GM19099 (cell line): ENCODE measurements around the gene FGD3.

Experiments
- POLR2A ChIP-seq: IDR thresholded peaks from 3 replicates; pipeline ENCODE4 v1.6.1; 2011; ENCODE audit warnings: low read depth; ENCODE audit not compliant: insufficient read length; ENCODE audit errors: extremely low read depth

FGD3 gene

GRCh38 chr9:92949266-92949982, 2.1 kb downstream of the FGD3 start:
- TF ChIP-seq POLR2A = no peak

- TF ChIP-seq POLR2A = no peak
These were observed 3.1 kb downstream of the FGD3 start for GRCh38 chr9:92950359-92950955.

- no peak for TF ChIP-seq POLR2A
These were observed 5.7 kb downstream of the FGD3 start for GRCh38 chr9:92952906-92953610.

- TF ChIP-seq POLR2A = no peak
These were observed 6.9 kb downstream of the FGD3 start for GRCh38 chr9:92954049-92954861.

- no peak for TF ChIP-seq POLR2A
These were observed 7.6 kb downstream of the FGD3 start for GRCh38 chr9:92954886-92955285.

- no peak for TF ChIP-seq POLR2A
These were observed 13.4 kb downstream of the FGD3 start for GRCh38 chr9:92960561-92961290.

- no peak for TF ChIP-seq POLR2A
These were observed 14.4 kb downstream of the FGD3 start for GRCh38 chr9:92961627-92962302.

- no peak for TF ChIP-seq POLR2A
These were observed 15.0 kb downstream of the FGD3 start for GRCh38 chr9:92962303-92962649.

- TF ChIP-seq POLR2A = no peak
These were observed 15.5 kb downstream of the FGD3 start for GRCh38 chr9:92962846-92963245.

GRCh38 chr9:92963831-92964606, 16.7 kb downstream of the FGD3 start:
- peak; percentile 72 for TF ChIP-seq POLR2A

GRCh38 chr9:92964607-92965060, 17.3 kb downstream of the FGD3 start:
- TF ChIP-seq POLR2A = no peak

GRCh38 chr9:92965061-92965758, 17.9 kb downstream of the FGD3 start:
- TF ChIP-seq POLR2A = peak; percentile 25
